MM.1S (cell line): Measurements from ENCODE around the gene C19orf67.

Experiments used
- DNase-seq: peaks from one replicate; pipeline ENCODE4 v3.0.0-alpha.2; 2015
- H2AFZ ChIP-seq: fragments of 300-600 bp; sonication (generic); 2 replicates; pipeline ENCODE4 v1.6.0; 2016; ENCODE audit warnings: antibody characterized with exemption, low read length
- H3F3A ChIP-seq: fragments of 300-600 bp; sonication (generic); 2 replicates; pipeline ENCODE4 v1.6.1; 2016; ENCODE audit warnings: mild to moderate bottlenecking, antibody characterized with exemption, low read length, moderate library complexity, mixed read lengths; ENCODE audit not compliant: insufficient read depth
- H3K27ac ChIP-seq: fragments of 300-600 bp; sonication (generic); 2 replicates; pipeline ENCODE4 v1.5.1; 2016; ENCODE audit warnings: mild to moderate bottlenecking, low read length
- H3K27me3 ChIP-seq: fragments of 300-600 bp; sonication (generic); replicated peaks from 2 replicates; pipeline ENCODE4 v1.6.0; 2016; ENCODE audit warnings: low read length; ENCODE audit not compliant: insufficient read depth
- H3K36me3 ChIP-seq: fragments of 300-600 bp; sonication (generic); replicated peaks from 2 replicates; pipeline ENCODE4 v1.6.1; 2016; ENCODE audit warnings: mild to moderate bottlenecking, low read length, mixed read lengths; ENCODE audit not compliant: insufficient read depth
- H3K4me1 ChIP-seq: fragments of 300-600 bp; sonication (generic); 2 replicates; pipeline ENCODE4 v1.6.1; 2016; ENCODE audit warnings: low read length, mixed read lengths
- H3K4me2 ChIP-seq: fragments of 300-600 bp; sonication (generic); 2 replicates; pipeline ENCODE4 v1.6.0; 2016; ENCODE audit warnings: low read depth, low read length
- H3K4me3 ChIP-seq: fragments of 300-600 bp; sonication (generic); 2 replicates; pipeline ENCODE4 v1.5.1; 2016; ENCODE audit warnings: low read length, mixed read lengths
- H3K79me2 ChIP-seq: fragments of 300-600 bp; sonication (generic); 2 replicates; pipeline ENCODE4 v1.6.1; 2016; ENCODE audit warnings: mixed run types, low read length, mixed read lengths
- H3K9ac ChIP-seq: fragments of 300-600 bp; sonication (generic); 2 replicates; pipeline ENCODE4 v1.6.1; 2016; ENCODE audit warnings: low read length, mixed read lengths
- H3K9me2 ChIP-seq: fragments of 300-600 bp; sonication (generic); replicated peaks from 2 replicates; pipeline ENCODE4 v1.6.1; 2016; ENCODE audit warnings: mild to moderate bottlenecking, low read length, mixed read lengths; ENCODE audit not compliant: insufficient read depth
- H3K9me3 ChIP-seq: fragments of 300-600 bp; sonication (generic); replicated peaks from 2 replicates; pipeline ENCODE4 v1.6.1; 2016; ENCODE audit warnings: mild to moderate bottlenecking, low read length, mixed read lengths; ENCODE audit not compliant: insufficient read depth
- H4K20me1 ChIP-seq: fragments of 300-600 bp; sonication (generic); 2 replicates; pipeline ENCODE4 v1.6.1; 2016; ENCODE audit warnings: mild to moderate bottlenecking, low read length, moderate library complexity, mixed read lengths; ENCODE audit not compliant: insufficient read depth
- EZH2 ChIP-seq: fragments of 300-600 bp; sonication (generic); optimal IDR thresholded peaks from 2 replicates; pipeline ENCODE3; 2017; ENCODE audit warnings: low read depth, mild to moderate bottlenecking, antibody characterized with exemption, low read length, mixed read lengths
- EZH2phosphoT487 ChIP-seq: fragments of 300-600 bp; sonication (generic); IDR thresholded peaks from 2 replicates; pipeline ENCODE4 v1.6.1; 2018; ENCODE audit warnings: antibody characterized with exemption, low read length
- TF ChIP-seq, protein P1 (sequence below): fragments of 300-600 bp; sonication (generic); IDR thresholded peaks from 2 replicates; pipeline ENCODE4 v1.5.1; 2016; ENCODE audit warnings: antibody characterized with exemption, low read length, mixed read lengths

Gene C19orf67

DNA sequence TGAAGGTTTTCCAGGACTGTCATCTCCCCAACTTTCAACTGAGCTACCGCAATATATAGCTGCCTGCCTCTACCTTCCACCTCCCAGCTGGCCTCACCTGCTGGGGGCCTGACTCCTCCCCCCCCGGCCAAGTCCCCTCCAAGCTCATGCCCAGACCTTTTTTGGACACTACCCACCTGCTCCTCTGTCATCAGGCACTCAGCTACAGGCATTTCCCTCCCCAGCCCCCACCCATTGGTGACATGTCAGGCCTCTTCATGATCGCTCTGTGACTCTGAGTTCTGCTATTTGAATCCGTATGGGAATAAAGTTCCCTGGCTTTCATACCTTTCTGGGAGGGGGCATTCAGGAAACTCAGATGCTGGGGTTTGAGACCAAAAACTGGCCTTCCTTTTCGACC, 30.2 kb upstream of the C19orf67 start:
- no peaks in the 10 kb centered on the region for H4K20me1 ChIP-seq
- H3K9ac ChIP-seq: no peak overlapping the region
- H3K27ac ChIP-seq: no peak overlapping the region
- H3K9me2 ChIP-seq: no peaks in the 10 kb centered on the region
- peaks cover 24% of the 10 kb centered on the region for H3K4me1 ChIP-seq
- H2AFZ ChIP-seq: no peak overlapping the region
- TF ChIP-seq, protein P1, sequence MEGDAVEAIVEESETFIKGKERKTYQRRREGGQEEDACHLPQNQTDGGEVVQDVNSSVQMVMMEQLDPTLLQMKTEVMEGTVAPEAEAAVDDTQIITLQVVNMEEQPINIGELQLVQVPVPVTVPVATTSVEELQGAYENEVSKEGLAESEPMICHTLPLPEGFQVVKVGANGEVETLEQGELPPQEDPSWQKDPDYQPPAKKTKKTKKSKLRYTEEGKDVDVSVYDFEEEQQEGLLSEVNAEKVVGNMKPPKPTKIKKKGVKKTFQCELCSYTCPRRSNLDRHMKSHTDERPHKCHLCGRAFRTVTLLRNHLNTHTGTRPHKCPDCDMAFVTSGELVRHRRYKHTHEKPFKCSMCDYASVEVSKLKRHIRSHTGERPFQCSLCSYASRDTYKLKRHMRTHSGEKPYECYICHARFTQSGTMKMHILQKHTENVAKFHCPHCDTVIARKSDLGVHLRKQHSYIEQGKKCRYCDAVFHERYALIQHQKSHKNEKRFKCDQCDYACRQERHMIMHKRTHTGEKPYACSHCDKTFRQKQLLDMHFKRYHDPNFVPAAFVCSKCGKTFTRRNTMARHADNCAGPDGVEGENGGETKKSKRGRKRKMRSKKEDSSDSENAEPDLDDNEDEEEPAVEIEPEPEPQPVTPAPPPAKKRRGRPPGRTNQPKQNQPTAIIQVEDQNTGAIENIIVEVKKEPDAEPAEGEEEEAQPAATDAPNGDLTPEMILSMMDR: no peak
- TF ChIP-seq EZH2 (no peak), EZH2phosphoT487 (no peak)
- H3K4me2 ChIP-seq: peak overlapping the region; percentile 97; the same call in 1 of the 2 replicates
- no peak for DNase-seq
- H3K4me3 ChIP-seq: no peak overlapping the region; the same call in 1 of the 2 replicates
- H3K27me3 ChIP-seq: no peaks in the 10 kb centered on the region
- peaks cover 51% of the 10 kb centered on the region for H3K79me2 ChIP-seq
- H3F3A ChIP-seq: peaks cover 19% of the 10 kb centered on the region
- no peaks in the 10 kb centered on the region for H3K9me3 ChIP-seq
- no peaks in the 10 kb centered on the region for H3K36me3 ChIP-seq

DNA sequence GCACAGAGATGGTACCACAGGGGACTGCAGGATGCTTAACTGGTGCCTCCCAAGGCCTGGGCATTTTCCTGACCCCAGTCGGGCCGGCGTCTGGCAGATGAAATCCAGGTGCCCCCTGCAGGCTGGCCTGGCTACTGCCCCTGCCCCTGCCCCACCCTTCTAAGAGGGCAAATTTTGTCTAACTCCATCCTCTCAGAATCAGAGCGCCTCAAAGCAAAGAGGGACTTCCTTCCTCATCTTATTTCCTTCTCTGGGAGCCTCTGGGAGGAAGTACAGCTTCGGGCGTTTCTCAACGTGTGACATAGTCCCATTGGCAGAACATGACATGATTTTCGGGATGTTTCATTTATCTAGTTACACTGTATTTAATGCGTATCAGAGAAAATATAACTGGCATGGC, 29.3 kb upstream of the C19orf67 start:
- H3K4me3 ChIP-seq: no peak overlapping the region
- H3K27ac ChIP-seq: no peak overlapping the region
- no peaks in the 10 kb centered on the region for H4K20me1 ChIP-seq
- peaks cover 57% of the 10 kb centered on the region for H3K79me2 ChIP-seq
- no peaks in the 10 kb centered on the region for H3K9me2 ChIP-seq
- no peaks in the 10 kb centered on the region for H3K27me3 ChIP-seq
- peaks cover 18% of the 10 kb centered on the region for H3F3A ChIP-seq
- H3K9ac ChIP-seq: no peak overlapping the region
- peaks cover 24% of the 10 kb centered on the region for H3K4me1 ChIP-seq
- no peaks in the 10 kb centered on the region for H3K9me3 ChIP-seq
- no peak overlapping the region for H3K4me2 ChIP-seq
- TF ChIP-seq, protein P1: peak; percentile 61
- TF ChIP-seq EZH2phosphoT487 (no peak), EZH2 (no peak)
- peak; percentile 47 for DNase-seq
- H3K36me3 ChIP-seq: no peaks in the 10 kb centered on the region
- no peak overlapping the region for H2AFZ ChIP-seq

DNA sequence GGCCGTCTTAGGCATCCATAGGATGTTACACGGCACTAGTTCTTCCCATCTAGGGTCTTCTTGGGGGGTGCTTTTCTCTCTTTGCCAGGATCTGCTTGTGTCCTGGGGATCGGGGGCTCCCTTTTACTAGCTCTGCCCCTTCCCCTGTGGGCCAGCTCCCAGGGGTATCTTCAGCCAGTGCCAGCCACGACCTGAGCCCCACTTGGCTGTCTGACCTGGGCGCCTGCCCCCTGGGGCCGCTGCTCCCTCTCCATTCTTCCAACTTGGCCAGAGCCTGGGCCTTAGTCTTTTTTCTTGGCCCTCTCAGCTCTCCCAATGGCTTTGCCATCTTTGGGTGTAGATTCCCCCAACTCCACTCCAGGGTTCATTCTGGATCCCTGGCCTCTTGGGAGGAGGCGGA, 28.9 kb upstream of the C19orf67 start:
- no peaks in the 10 kb centered on the region for H3K36me3 ChIP-seq
- H3K9me3 ChIP-seq: no peaks in the 10 kb centered on the region
- no peak overlapping the region for H3K4me2 ChIP-seq
- H3K79me2 ChIP-seq: peaks cover 57% of the 10 kb centered on the region
- H3K9ac ChIP-seq: no peak overlapping the region
- no peaks in the 10 kb centered on the region for H4K20me1 ChIP-seq
- H3F3A ChIP-seq: peaks cover 14% of the 10 kb centered on the region
- H2AFZ ChIP-seq: no peak overlapping the region
- DNase-seq: no peak
- H3K27ac ChIP-seq: no peak overlapping the region
- H3K9me2 ChIP-seq: no peaks in the 10 kb centered on the region
- no peaks in the 10 kb centered on the region for H3K27me3 ChIP-seq
- H3K4me1 ChIP-seq: peaks cover 24% of the 10 kb centered on the region
- no peak overlapping the region for H3K4me3 ChIP-seq
- TF ChIP-seq EZH2phosphoT487 (no peak), EZH2 (no peak)
- TF ChIP-seq, protein P1: no peak
